ENCODE measurements around the gene ELF4. TPM values are rescaled to one million over a fixed set of nuclear protein-coding genes. Genes with fewer than 3 reads are reported as not detected.

ELF4 gene
- total and polyA plus RNA-seq, 2 of the 13 experiments (the other 11 are each of a cell fraction or from before 2014, with no cell fraction given) = 1.3 to 2.6 TPM

- no peak overlapping the region for H3K9ac ChIP-seq (ENCODE audit: insufficient read depth, low read depth, low read length)
- no peaks in the 10 kb centered on the region for H3K9me3 ChIP-seq (ENCODE audit: low read length)
- ATAC-seq (no peak), DNase-seq (ENCODE audit: low spot score) (no peak), FAIRE-seq (no peak)
- H4K20me1 ChIP-seq (ENCODE audit: insufficient read depth, low read length) = no peaks in the 10 kb centered on the region
- H3K4me2 ChIP-seq (ENCODE audit: low read depth, low read length) = no peak overlapping the region
- no peak overlapping the region for H3K27ac ChIP-seq (ENCODE audit: extremely low read length, insufficient read depth, low read length)
- POLR2A ChIA-PET = no interaction called here
- H3K27me3 ChIP-seq (ENCODE audit: control insufficient read depth in 1 of 2, insufficient read depth in 2 of 2, low read length in 2 of 2) = no peaks in the 10 kb centered on the region
- in situ Hi-C loops (cut with HindIII; ENCODE audit: extremely low pct_ligation_motif_present, low pct_unique_long_range_greater_than_20kb) = loop anchor here (5.0 kb wide), 2 partner anchors 36 to 111 kb away; no protein-coding TSS in a partner anchor
- WGBS (ENCODE audit: low lambda C conversion rate) = no CpG with 5 or more reads among the region's 7 CpGs
- CTCF ChIA-PET (ENCODE audit: low intra/inter-chr PET ratio, low total read pairs) = interaction anchor here (1.5 kb wide), 2 partner anchors 39 to 41 kb away, joined by 5 to 6 read pairs; no protein-coding TSS in a partner anchor
- no peak overlapping the region for H2AFZ ChIP-seq (ENCODE audit: low read length)
- H3K4me1 ChIP-seq (ENCODE audit: insufficient read depth, low read length) = peaks cover 9% of the 10 kb centered on the region
- H3K79me2 ChIP-seq (ENCODE audit: insufficient read depth, low read length) = no peaks in the 10 kb centered on the region
- TF ChIP-seq ZSCAN20 (CRISPR knock-in tag; IDR thresholded peaks at IDR 0.05; ENCODE audit: borderline replicate concordance) (no peak), THYN1 (CRISPR knock-in tag; IDR thresholded peaks at IDR 0.05; ENCODE audit: borderline replicate concordance, low read depth) (no peak), PRDM15 (CRISPR knock-in tag; IDR thresholded peaks at IDR 0.05) (no peak)
- BruUV-seq (replicated peaks) = no TSS peak
- H3K36me3 ChIP-seq (replicated peaks in 1 of 2; ENCODE audit: control insufficient read depth in 1 of 2, insufficient read depth in 2 of 2, low read length in 2 of 2) = no peaks in the 10 kb centered on the region
- no peak overlapping the region for H3K4me3 ChIP-seq (replicated peaks in 1 of 3; ENCODE audit: insufficient read depth in 1 of 3, low read depth in 2 of 3, low read length in 3 of 3)
- intact Hi-C loops (cut with micrococcal nuclease; ENCODE audit: unreplicated experiment) = no loop called here
Observed at GRCh38 chrX:130080791-130081367, 29.4 kb downstream of the ELF4 start.

Measured in HepG2 (cell line).